SKM-1 (cell line): ENCODE measurements around the gene RRAS2.
"Not testable (repeated sequence)": the region's sequence is repeated elsewhere in the genome, so short reads cannot be mapped to it uniquely, and the experiment has no call there.

Experiments
- DNase-seq: peaks from one replicate; lab custom pipeline; 2025; ENCODE audit not compliant: unreplicated experiment; lab: John Stamatoyannopoulos, UW

The RRAS2 gene

DNA sequence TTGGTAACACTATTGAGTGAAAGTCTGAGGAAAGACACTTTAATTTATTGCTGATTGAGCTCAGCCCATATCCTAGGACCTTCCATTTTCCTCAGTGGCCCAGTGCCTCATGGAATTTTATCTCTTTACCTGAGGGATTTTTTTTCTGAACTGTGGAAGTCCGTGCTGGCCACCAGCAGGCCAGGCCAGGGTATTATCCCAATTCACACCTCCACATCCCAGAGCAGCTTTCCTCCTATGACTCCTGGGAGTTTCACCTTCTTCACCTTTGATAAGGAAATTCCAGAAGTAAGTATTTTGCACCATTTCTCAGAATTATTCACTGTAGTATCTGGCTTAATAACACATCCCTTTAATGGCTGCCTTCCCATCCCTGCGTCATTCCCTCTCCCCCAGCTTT is 13.0 kb upstream of the RRAS2 start:
- DNase-seq = no peak

DNA sequence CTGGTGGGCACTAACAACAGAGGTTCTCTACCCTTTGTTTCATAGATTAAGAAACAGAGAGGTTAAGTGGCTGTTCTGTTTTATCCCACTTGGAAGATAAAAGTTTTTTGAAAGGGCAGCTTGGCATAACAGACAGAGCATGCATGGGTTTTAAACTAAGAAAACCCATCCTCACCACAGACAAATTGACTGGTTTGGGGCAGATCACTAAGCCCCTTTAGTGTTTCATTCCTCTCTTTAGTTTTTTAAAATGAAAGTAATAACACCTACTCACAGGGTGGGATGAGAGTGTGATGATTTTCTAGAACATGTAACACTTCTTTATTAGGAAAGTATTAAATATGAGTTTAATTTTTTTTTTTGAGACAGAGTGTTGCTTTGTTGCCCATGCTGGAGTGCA is 12.3 kb upstream of the RRAS2 start:
- no peak for DNase-seq

DNA sequence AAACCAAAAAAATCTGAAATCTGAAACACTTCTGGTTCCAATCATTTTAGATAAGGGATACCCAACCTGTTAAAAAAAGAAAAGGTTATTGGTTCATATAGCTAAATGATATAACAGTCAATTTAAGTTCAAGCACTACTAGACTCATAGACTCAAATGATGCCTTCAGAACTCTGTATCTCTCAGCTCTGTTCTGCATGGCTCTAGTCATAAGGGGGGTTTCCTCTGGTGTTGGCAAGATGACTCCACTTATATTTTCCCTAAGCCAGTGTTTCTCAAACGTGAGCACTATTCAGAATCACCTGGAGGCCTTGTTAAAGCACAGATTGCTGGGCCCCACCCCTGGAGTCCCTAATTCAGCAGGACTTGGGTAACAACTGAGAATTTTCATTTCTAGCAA is 11.5 kb upstream of the RRAS2 start:
- no peak for DNase-seq

DNA sequence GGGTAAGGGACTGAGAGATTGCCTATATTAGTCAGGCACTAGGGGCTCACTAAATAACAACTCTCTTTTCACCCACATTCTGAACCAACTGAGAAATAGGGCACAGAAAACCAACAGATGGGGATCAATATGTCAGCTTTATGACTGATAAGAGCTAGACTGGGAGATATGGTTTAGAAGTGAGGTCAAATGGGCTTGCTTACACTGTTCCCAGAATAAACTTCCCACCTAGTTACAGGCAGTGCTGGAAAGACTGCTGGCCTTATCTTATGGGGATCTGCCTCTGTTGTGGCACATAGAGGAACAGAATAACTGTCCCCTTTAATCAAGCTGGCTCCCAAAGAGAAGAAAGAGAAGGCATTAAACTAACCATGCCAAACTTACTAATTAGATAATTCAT is 10.6 kb upstream of the RRAS2 start:
- no peak for DNase-seq

DNA sequence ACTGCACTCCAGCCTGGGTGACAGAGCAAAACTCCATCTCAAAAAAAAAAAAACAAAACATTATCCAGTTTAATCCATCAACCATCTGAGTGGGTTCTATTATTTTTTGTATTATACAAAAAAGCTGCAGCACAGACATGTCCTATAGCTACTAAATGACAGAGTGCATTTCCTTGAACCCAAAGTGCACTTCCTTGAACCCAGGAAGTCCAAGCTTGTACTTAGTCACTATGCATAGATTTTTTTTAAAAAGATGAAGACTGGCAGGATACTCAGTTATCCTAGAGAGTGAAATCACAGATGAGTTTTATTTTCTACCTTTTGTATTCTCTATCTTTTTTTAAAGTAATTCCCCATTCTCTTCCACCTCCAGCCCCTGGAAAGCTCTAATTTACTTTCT is 8.0 kb upstream of the RRAS2 start:
- no peak for DNase-seq

DNA sequence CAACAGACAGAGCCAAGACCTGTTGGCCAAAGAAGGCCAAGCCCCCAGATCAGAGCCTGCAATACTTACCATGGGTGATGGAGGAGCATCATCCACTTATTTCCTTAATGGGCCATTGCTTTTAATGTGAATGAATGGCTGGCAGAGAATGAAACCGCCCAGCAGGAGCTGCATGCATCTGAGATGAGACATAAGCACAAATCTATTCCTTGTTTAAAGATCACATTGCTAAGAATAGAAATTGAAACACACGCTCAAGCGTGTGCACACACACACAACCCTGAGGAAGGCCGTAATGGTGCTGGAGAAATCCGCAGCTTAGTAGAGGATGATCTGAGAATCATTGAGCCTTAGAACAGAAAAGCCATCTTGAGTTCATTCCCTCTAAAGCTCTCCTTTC is 5.3 kb upstream of the RRAS2 start:
- no peak for DNase-seq

DNA sequence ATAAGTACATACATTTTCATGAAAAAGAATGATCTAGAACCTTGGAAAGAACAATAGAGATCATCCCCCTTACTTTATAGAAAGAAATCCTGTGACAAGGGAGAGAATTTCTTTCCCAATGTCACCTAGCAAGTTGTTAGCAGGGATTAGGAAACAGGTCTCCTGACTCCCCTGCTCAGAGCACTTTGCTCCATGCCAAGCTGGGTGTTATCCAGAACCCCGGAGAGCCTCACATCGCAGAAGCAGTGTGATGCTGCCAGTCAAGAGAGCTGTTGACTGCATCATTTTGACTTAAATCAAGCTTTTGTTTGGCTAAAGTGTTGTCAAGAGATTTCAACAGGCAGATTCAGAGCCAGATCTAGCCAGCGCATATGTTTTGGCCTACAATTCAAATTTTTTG is 3.6 kb upstream of the RRAS2 start:
- no peak for DNase-seq

DNA sequence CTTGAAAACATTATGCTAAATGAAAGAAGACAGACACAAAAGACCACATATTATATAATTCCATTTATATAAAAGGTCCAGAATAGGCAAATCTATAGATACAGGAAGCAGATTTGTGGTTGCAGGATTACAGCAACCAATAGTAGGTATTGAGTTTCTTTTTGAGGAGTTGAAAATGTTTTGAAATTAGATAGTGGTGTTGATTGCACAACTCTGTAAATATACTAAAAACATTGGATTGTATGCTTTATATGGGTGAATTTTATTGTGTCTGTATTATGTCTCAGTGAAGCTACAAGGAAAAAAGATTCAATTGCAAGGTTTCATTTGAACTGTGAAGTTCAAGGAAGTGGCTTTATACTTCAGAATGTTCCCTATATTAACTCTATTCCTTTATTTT is 3.0 kb upstream of the RRAS2 start:
- no peak for DNase-seq

DNA sequence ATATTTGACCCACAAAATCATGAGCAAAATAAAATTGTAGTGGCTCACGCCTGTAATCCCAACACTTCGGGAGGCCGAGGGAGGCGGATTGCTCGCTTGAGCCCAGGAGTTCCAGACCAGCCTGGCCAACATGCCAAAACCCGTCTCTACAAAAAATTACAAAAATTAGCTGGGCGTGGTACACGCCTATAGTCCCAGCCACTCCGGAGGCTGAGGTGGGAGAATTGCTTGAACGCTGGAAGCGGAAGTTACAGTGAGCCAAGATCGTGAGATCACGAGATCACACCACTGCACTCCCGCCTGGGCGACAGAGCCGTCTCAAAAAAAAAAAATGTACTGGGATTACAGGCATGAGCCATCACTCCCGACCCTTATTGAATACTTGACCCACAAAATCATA is 2.0 kb upstream of the RRAS2 start:
- DNase-seq = no peak

DNA sequence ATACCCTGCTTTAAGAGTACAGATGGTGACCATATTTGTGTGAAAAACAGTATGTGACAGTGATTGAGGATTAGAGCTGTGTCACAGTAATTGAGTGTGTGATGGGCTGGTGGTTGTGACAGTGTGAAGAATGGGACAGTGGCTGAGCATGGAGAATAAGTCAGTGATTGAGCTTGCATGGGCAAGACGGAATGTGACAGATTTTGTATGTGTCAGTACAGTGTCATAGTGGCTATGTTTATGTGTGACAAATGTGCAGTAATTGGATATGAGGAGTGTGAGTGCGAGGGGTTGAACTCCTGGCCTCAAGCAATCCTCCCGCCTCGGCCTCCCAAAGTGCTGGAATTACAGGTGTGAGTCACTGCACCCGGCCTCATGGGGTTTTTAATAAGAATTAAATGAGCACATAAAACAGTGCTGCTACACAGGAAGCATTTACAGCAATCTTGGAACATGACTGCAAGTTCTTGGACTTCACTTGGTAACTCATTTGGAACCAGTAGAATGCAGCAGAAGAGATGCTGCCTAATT is 583 bp upstream of the RRAS2 start:
- DNase-seq = no peak

DNA sequence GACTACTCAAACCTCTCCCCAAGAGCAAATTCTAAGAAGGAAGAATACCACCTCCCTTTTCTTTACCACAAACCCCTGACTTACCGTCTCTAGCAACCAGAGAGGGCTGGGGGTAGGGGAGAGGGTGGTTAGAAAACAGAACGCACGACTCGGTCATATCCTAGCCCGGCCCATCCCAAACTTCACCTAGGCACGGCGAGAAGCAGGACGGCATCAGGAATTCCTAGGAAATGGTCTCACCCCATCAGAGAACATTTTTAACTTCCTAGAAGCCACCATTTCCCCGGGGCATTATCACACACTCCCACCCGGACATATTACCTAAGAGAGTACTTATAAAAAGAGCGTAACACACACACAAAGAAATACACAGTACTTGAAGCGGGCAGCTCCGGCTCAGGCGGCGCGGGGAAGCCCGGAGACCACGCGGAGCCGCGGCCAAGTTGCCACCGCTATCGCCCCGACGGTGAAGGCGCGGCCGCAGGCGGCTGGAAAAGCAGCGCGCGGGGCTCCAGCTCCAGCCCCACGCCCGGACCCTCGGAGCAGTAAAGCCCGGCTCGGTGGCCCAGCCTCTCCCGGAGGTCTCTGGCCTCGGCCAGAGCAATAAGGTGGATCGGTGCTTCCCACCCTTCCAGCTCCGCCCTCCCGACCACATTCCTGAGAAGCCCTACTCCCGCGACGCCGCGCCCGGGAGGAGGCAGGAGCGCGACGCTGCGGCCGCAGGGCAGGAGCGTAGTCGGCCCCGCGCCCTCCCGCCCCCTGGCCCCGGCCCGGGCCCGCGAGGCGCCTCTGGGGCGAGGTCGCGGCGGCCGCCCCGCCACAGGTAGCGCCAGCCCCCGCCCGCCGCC is 878 bp downstream of the RRAS2 start:
- no peak for DNase-seq

DNA sequence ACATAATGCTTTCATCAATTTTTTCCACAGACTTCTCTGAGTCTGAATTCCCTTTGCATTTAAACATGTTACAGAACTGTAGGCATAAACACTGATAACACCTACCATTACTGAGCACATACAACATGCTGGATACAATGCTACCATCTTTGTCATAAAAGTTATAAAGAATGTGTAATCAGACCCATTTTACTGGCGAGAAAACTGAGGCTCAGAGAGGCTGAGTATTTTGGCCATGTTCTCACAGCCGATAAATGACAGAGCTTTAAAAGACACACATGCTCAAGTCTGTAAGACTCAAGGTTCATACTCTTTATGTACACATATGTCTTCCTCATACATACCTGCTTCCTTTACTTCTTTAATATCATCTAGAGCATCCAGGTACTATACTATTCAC is 2.6 kb downstream of the RRAS2 start:
- no peak for DNase-seq

DNA sequence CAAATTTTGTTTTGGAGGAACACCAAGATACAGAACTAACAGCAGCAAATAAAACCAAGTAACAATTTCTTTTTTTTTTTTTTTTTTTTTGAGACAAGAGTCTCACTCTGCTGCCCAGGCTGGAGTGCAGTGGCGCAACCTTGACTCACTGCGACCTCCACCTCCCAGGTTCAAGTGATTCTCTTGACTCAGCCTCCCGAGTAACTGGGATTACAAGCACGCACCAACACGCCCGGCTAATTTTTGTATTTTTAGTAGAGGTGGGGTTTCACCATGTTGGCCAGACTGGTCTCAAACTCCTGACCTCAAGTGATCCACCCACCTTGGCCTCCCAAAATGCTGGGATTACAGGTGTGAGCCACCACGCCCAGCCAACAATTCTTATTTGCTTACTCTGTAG is 4.4 kb downstream of the RRAS2 start:
- DNase-seq = not testable (repeated sequence)

DNA sequence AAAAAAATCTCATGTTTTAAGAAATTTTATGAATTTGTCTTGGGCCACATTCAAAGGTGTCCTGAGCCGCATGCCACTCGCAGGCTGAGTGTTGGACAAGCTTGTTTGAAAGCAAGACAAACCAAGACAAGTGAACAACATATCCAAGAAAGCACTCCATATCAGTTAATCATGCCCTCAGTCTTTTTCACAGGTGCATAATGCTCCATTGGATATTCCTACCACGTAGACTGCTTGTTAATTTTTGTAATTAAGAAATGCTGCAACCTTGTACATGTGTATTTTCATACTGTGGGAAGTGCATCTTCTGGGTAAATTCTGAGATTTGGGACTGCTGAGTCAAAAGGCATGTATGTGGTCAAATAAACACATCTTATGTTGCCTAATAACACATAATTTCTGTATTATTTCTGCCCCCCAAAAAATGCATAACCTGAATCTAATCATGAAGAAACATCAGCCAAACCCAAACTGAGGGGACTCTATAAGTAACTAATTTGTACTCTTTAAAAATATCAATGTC is 8.2 kb downstream of the RRAS2 start:
- DNase-seq = no peak

DNA sequence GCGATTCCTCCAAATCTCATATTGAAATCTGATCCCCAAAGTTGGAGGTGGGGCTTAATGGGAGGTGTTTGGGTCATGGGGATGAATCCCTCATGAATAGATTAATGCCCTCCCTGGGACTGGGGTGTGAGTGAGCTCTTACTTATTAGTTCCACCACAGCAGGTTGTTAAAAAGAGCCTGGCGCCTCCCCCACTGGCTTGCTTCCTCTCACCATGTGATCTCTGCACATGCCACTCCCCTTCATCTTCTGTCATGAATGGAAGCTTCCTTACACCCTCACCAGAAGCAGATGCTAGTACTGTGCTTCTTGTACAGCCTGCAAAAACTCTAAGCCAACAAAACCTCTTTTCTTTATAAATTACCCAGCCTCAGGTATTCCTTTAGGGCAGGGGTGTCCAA is 8.8 kb downstream of the RRAS2 start:
- no peak for DNase-seq

DNA sequence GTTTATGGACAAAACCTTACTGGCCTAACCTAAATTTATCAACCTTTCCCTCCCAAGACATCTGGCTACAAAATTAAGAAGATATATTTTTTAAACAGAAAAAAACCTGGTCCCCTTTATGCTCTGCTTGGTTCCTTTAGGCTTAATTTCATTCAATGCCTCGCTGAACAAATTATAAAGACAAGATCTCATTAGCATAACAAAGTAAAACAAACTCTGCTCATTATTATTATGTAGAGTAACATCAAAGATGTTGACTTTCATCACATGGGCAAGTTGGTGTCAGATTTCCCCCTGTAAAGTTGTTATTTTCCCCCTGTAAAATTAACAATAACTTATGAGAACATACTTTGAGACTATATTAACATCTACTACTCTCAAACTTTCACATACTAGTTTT is 11.0 kb downstream of the RRAS2 start:
- no peak for DNase-seq

DNA sequence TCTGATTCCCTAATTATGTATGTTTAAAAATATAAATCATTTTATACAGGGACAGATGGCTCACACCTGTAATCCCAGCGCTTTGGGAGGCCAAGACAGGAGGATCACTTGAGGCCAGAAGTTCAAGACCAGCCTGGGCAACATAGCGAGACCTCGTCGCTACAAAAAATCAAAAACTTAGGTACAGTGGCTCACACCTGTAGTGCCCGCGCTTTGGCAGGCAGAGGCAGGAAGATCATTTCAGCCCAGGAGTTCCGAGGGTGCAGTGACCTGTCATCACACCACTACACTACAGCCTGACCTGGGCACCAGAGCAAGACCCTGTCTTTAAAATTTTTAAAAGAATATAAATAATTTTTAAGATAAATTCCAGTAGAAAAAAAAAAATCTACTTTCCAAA is 11.5 kb downstream of the RRAS2 start:
- no peak for DNase-seq

DNA sequence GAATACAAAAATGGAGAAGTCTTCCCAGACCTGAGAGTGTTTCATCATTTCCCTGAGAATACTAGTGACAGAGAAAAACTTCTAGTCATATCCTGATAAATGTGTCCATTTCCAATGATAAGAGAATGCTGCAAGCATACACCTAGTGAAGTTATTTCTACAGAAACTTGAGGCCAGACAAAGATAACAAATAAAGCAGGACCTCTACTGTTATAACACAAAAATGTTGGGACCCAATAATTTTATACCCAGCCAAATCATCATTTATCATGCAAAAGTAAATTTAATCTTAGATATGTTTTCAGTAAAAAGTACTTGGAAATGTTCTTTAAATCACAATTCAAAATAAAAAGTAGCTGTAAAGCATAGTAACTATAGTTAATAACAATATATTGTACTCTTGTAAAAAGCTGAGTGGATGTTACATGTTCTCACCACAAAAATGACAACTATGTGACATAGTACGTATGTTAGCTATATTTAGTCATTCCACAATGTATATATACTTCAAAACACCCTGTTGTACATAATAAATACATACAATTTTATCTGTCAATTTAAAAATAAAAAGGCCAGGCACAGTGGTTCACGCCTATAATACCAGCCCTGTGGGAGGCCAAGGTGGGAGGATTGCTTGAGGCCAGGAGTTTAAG is 12.6 kb downstream of the RRAS2 start:
- DNase-seq = no peak

DNA sequence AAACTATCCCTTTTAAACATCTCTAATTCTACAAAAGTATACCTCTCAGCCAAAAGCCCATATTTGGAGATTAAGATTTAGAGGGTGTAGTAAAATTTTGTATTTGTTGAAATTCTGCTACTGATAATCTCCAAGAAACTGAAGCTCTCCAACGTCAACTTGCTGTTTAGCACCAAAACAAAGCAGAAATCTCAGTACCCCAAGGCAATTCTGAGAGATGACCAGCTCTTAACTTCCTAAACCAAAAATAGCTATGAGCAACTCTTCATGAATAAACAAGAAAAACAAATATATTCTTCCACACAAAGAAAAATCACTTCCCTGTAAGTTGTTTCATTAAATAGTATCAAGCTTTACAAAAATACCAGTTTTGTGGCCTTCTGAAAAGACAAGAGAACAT is 13.3 kb downstream of the RRAS2 start:
- DNase-seq = no peak

DNA sequence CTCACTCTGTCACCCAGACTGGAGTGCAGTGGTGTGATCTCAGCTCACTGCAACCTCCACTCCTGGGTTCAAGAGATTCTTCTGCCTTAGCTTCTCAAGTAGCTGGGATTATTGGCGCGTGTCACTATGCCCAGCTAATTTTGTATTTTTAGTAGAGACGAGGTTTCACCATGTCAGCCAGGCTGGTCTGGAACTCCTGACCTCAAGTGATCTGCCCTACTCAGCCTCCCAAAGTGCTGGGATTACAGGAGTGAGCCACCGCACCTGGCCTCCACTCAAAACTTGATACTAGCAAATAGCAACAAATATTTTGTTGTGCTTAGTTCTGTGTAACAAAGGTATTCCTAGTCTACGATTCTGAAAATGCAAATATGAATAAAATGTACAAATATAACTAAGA is 14.0 kb downstream of the RRAS2 start:
- not testable (repeated sequence) for DNase-seq

DNA sequence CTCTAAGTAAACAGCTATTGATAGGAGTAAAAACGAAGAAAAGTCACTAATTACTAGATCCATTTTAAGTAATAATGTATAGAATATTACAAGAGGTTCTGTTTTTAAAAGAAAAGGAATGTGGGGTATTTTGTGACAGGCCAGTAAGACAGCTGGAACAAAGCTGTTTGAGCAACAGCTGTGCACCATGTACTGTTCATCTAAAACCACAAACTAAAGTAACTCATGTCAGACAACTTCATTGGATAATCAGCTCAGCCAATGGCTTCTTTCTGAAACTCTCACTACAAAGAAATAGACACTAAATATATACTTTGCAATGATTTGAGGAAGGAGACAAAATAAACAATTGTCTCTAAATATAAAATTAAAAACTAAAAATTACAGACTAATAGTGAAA is 16.1 kb downstream of the RRAS2 start:
- no peak for DNase-seq

DNA sequence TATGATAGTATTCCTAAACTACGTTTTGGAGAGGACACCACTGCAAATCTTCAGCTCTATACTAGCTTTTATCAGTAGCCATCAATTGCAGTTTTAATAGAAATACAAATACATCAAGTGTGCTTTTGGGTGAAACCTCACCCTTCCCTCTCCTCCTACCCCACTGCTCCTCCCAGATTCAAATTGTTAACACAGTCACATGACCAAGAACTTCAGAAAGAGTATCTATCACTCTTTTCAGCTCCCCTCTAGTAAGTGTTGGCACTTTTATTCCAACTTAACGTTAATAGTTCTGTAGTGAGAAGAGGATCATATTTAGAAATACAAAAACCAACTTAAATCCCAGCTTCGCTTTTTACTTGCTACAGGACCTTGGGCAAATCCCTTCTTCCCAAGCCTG is 17.0 kb downstream of the RRAS2 start:
- no peak for DNase-seq
